Mesenchymal stem cell (in vitro differentiated cells and primary cell): ENCODE results near the gene HOXD3.

ENCODE experiments used
- DNase-seq: peaks from one replicate; pipeline ENCODE4 v3.0.0-alpha.2; 2013
- H2AFZ ChIP-seq: one replicate; pipeline ENCODE4 v1.6.1; 2013; ENCODE audit warnings: low read depth, mild to moderate bottlenecking, control low read depth, inconsistent platforms, low read length, moderate library complexity
- H2AK5ac ChIP-seq: 2 replicates; pipeline ENCODE4 v1.6.1; 2013; ENCODE audit warnings: low read length, moderate library complexity, mild to moderate bottlenecking, inconsistent platforms; ENCODE audit not compliant: severe bottlenecking
- H2BK120ac ChIP-seq: one replicate; pipeline ENCODE4 v1.6.1; 2013; ENCODE audit warnings: low read depth, mild to moderate bottlenecking, inconsistent platforms, low read length, moderate library complexity
- H2BK12ac ChIP-seq, 2 experiments: one replicate each; pipeline ENCODE4 v1.6.1; 2013; ENCODE audit warnings: inconsistent platforms in 2 of 2, low read length in 2 of 2, mild to moderate bottlenecking in 2 of 2, moderate library complexity in 2 of 2, control low read depth in 1 of 2
- H2BK15ac ChIP-seq: one replicate; pipeline ENCODE4 v1.6.1; 2013; ENCODE audit warnings: mild to moderate bottlenecking, low read depth, inconsistent platforms; ENCODE audit not compliant: poor library complexity, severe bottlenecking
- H2BK5ac ChIP-seq: 2 replicates; pipeline ENCODE4 v1.6.1; 2013; ENCODE audit warnings: low read depth, mild to moderate bottlenecking, low read length, control low read depth, inconsistent platforms; ENCODE audit not compliant: poor library complexity, severe bottlenecking
- H3K14ac ChIP-seq, 2 experiments: one replicate each; pipeline ENCODE4 v1.6.1; 2013; ENCODE audit warnings: inconsistent platforms in 2 of 2, low read length in 2 of 2, control low read depth in 1 of 2, mild to moderate bottlenecking in 1 of 2, moderate library complexity in 1 of 2
- H3K18ac ChIP-seq, 2 experiments: one replicate each; pipeline ENCODE4 v1.6.1; 2013; ENCODE audit warnings: inconsistent platforms in 2 of 2, low read length in 2 of 2, control low read depth in 1 of 2, low read depth in 1 of 2, mild to moderate bottlenecking in 1 of 2
- H3K23ac ChIP-seq, 2 experiments: one replicate each; pipeline ENCODE4 v1.6.1; 2013; ENCODE audit warnings: inconsistent platforms in 2 of 2, low read length in 2 of 2, mild to moderate bottlenecking in 2 of 2, moderate library complexity in 2 of 2, control low read depth in 1 of 2
- H3K27ac ChIP-seq: 2 replicates; pipeline ENCODE4 v1.5.1; 2013; ENCODE audit warnings: mild to moderate bottlenecking, moderate library complexity, low read length, control low read depth, inconsistent platforms; ENCODE audit not compliant: poor library complexity, severe bottlenecking
- H3K27me3 ChIP-seq, 2 experiments: 2 replicates each; pipeline versions ENCODE4 v1.6.1 to v1.7.0; 2013; ENCODE audit warnings: low read length in 2 of 2, mild to moderate bottlenecking in 2 of 2, moderate library complexity in 2 of 2, control low read depth in 1 of 2, inconsistent platforms in 1 of 2; ENCODE audit not compliant: control insufficient read depth in 1 of 2, insufficient read depth in 1 of 2
- H3K36me3 ChIP-seq, 2 experiments: 2 replicates each; pipeline versions ENCODE4 v1.6.1 to v1.7.0; 2013; ENCODE audit warnings: low read length in 2 of 2, control low read depth in 1 of 2, inconsistent platforms in 1 of 2, low read depth in 1 of 2, mild to moderate bottlenecking in 1 of 2; ENCODE audit not compliant: insufficient read depth in 2 of 2, control insufficient read depth in 1 of 2
- H3K4ac ChIP-seq, 2 experiments: one replicate each; pipeline ENCODE4 v1.6.1; 2013; ENCODE audit warnings: inconsistent platforms in 2 of 2, low read length in 2 of 2, mild to moderate bottlenecking in 2 of 2, moderate library complexity in 2 of 2, control low read depth in 1 of 2, low read depth in 1 of 2
- H3K4me1 ChIP-seq: 2 replicates; pipeline ENCODE4 v1.6.1; 2013; ENCODE audit warnings: low read depth, low read length, control low read depth; ENCODE audit not compliant: control insufficient read depth, insufficient read depth
- H3K4me2 ChIP-seq: 2 replicates; pipeline ENCODE4 v1.6.1; 2013; ENCODE audit warnings: low read length, mild to moderate bottlenecking, inconsistent platforms; ENCODE audit not compliant: poor library complexity, severe bottlenecking
- H3K4me3 ChIP-seq, 2 experiments: 2 replicates each; pipeline versions ENCODE4 v1.5.1 to v1.7.0; 2013; ENCODE audit warnings: low read length in 2 of 2, mild to moderate bottlenecking in 2 of 2, control low read depth in 1 of 2, low read depth in 1 of 2; ENCODE audit not compliant: insufficient read depth in 1 of 2
- H3K79me1 ChIP-seq: replicated peaks from 2 replicates; pipeline ENCODE4 v1.6.1; 2013; ENCODE audit warnings: mild to moderate bottlenecking, control low read depth, low read length, inconsistent platforms; ENCODE audit not compliant: poor library complexity, severe bottlenecking
- H3K9ac ChIP-seq: 2 replicates; pipeline ENCODE4 v1.7.0; 2013; ENCODE audit warnings: mild to moderate bottlenecking, low read length, moderate library complexity
- H3K9me3 ChIP-seq: 2 replicates; pipeline ENCODE4 v1.7.0; 2013; ENCODE audit warnings: mild to moderate bottlenecking, low read length; ENCODE audit not compliant: control insufficient read depth
- H4K8ac ChIP-seq: one replicate; pipeline ENCODE4 v1.6.1; 2013; ENCODE audit warnings: inconsistent platforms, mild to moderate bottlenecking, low read length, moderate library complexity
- H4K91ac ChIP-seq: one replicate; pipeline ENCODE4 v1.6.1; 2013; ENCODE audit warnings: mild to moderate bottlenecking, low read length, inconsistent platforms
- WGBS: methylation state at CpG from one replicate; pipeline ENCODE4 v1.1.7; 2013; ENCODE audit warnings: mixed read lengths; 5-methylcytosine and 5-hydroxymethylcytosine counted together

The HOXD3 gene

DNA sequence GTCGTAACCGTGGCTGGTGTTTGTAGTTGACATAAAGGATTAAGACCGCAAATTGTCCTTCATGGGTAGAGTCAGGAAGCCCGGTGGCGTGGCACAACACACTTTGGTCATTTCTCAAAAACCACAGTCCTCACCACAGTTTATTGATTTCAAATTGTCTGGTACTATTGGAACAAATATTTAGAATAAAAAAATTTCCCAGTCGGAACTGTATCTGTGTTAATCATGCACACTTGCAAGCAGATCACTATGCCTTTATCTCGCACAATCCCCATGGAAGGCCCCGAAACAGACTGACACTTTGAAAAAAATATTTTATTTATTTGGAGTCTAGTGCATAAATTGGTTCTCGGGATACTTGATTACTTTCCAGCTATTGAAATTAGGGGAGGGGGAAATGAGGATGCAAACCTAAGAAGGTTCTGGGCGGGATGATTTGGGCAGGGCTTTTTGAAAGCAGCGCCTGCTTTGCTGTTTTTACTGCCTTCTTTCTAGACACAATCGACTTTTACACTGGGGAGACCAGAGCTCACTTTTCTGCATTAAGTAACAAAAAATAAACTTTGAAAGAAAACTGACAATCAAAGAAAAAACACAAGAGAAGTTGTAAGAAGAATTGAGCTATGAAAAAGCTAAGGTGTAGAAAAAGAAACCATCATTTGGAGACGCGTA, 15.9 kb downstream of the HOXD3 start:
- no peak for DNase-seq

DNA sequence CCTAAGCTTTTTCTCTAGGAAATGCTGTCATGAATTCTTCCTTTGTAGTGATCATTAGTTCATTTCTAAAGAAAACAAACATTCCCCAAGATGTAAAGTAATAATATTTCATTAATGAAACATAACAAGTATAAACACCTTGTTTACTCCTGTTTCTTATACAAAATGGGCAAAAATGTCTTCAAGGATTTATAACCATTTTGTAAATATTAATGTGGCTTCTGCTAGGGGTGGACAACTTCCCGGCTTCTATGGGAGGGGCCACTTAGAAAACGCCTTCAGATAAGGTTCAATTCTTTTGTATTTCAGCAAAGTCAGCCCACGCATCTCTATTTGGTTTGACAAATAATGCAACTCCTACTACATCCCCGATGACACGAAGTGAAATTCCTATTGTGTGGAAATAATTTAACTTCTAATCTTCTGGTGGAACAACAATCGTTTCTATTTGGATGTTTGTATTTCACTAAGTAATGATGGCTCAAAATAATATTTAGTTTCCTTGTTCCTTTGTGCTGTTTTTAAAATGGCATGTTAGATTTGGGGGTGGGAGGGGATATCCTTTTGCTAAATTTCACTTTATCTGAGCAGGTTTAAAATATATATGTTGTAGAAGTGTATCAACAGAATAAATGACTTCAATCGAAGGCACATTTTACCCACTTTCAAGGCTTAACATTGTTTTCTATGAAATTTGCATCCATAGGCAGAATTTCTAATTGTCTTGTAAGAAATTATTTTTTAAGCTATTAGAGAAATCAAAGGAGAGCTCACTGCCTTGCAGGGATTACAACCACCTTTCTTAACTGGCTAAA, 16.7 kb downstream of the HOXD3 start:
- peaks cover 0 to 2% of the 10 kb centered on the region in 2 experiments for H3K36me3 ChIP-seq
- no peak for DNase-seq
- no peak overlapping the region for H3K4me2 ChIP-seq
- H3K9me3 ChIP-seq: no peaks in the 10 kb centered on the region
- WGBS: 7% methylated on average over 2 of the region's 7 CpGs
- no peak overlapping the region for H3K27ac ChIP-seq
- no peak overlapping the region for H4K8ac ChIP-seq
- no peak overlapping the region for H4K91ac ChIP-seq
- no peak overlapping the region for H2BK15ac ChIP-seq
- no peak overlapping the region for H2BK5ac ChIP-seq
- H2BK120ac ChIP-seq: no peak overlapping the region
- H3K14ac ChIP-seq: no peak overlapping the region
- H3K18ac ChIP-seq: no peak overlapping the region
- no peaks in the 10 kb centered on the region for H3K79me1 ChIP-seq
- H3K4ac ChIP-seq: no peak overlapping the region
- H2AFZ ChIP-seq: no peak overlapping the region
- H2BK12ac ChIP-seq: no peak overlapping the region
- H3K4me3 ChIP-seq: peak overlapping the region in 1 of 2 experiments; percentile 55
- H2AK5ac ChIP-seq: no peak overlapping the region
- peaks cover 7 to 93% of the 10 kb centered on the region in 2 experiments for H3K27me3 ChIP-seq
- peaks cover 29% of the 10 kb centered on the region for H3K4me1 ChIP-seq
- peak overlapping the region; percentile 63 for H3K9ac ChIP-seq
- no peak overlapping the region for H3K23ac ChIP-seq

More for the DNA sequence above, 15.9 kb downstream of the HOXD3 start:
- 19% methylated on average over 6 of the region's 14 CpGs for WGBS
- Histone ChIP-seq H3K18ac (no peak overlapping the region), H2BK120ac (no peak overlapping the region), H2AFZ (no peak overlapping the region), H3K27ac (no peak overlapping the region), H3K4me2 (no peak overlapping the region), H3K27me3 (peaks cover 7 to 88% of the 10 kb centered on the region in 2 experiments), H3K36me3 (no peaks in the 10 kb centered on the region), H3K14ac (no peak overlapping the region), H3K4me1 (peaks cover 23% of the 10 kb centered on the region), H4K8ac (no peak overlapping the region), H2BK15ac (no peak overlapping the region), H3K4me3 (no peak overlapping the region), H3K9me3 (no peaks in the 10 kb centered on the region), H3K79me1 (no peaks in the 10 kb centered on the region), H2AK5ac (no peak overlapping the region), H3K23ac (no peak overlapping the region), H3K9ac (no peak overlapping the region), H2BK12ac (no peak overlapping the region), H4K91ac (no peak overlapping the region), H2BK5ac (no peak overlapping the region), H3K4ac (no peak overlapping the region)

- Histone ChIP-seq H3K4me2 (peak overlapping the region; percentile 55), H4K8ac (no peak overlapping the region), H3K27ac (no peak overlapping the region), H3K23ac (no peak overlapping the region), H2BK12ac (no peak overlapping the region), H3K4me1 (peaks cover 29% of the 10 kb centered on the region), H3K79me1 (no peaks in the 10 kb centered on the region), H3K14ac (no peak overlapping the region), H4K91ac (no peak overlapping the region), H3K27me3 (peaks cover 13 to 93% of the 10 kb centered on the region in 2 experiments), H2BK15ac (no peak overlapping the region), H2AFZ (no peak overlapping the region), H3K18ac (no peak overlapping the region), H2BK5ac (no peak overlapping the region), H2AK5ac (no peak overlapping the region), H3K9ac (peak overlapping the region; percentile 63), H3K36me3 (peaks cover 0 to 2% of the 10 kb centered on the region in 2 experiments), H3K4me3 (peak overlapping the region in 1 of 2 experiments; percentile 55), H2BK120ac (no peak overlapping the region), H3K9me3 (no peaks in the 10 kb centered on the region), H3K4ac (no peak overlapping the region)
- 3% methylated on average over 14 of the region's 14 CpGs for WGBS
- DNase-seq: no peak
Measured at GRCh38 chr2:176174382-176174823, 17.3 kb downstream of the HOXD3 start.
